Endothelial cell of umbilical vein (primary cell): ENCODE data around the gene RINT1. TPM values are rescaled to one million over a fixed set of nuclear protein-coding genes. Genes with fewer than 3 reads are reported as not detected.
"Not testable (repeated sequence)": the region's sequence is repeated elsewhere in the genome, so short reads cannot be mapped to it uniquely, and the experiment has no call there.

Experiments
- BruUV-seq: library from RNA; stranded (reverse); fragments of 400-500 nt; replicated peaks from 2 replicates; lab custom pipeline; 2021; lab: Mats Ljungman, UMichigan
- CTCF ChIA-PET: fragments of 300-600, 350-600 bp; sonication (Branson Sonifier 250); formaldehyde crosslinking; loops from one replicate; lab custom pipeline; 2021; ENCODE audit warnings: antibody characterized with exemption, inconsistent platforms; lab: Charles Lee
- POLR2A ChIA-PET: fragments of 300-600, 350-600 bp; sonication (Branson Sonifier 250); formaldehyde crosslinking; loops from one replicate; lab custom pipeline; 2021; ENCODE audit warnings: antibody characterized with exemption, inconsistent platforms; lab: Charles Lee
- DNase-seq: peaks from one replicate; pipeline ENCODE4 v3.0.0-alpha.2; 2011; ENCODE audit warnings: low read depth, low spot score
- FAIRE-seq: peaks from 2 replicates; lab custom pipeline; 2011; peaks lifted over from hg19 to GRCh38; lab: Jason Lieb, UNC
- H2AFZ ChIP-seq: 2 replicates; pipeline ENCODE4 v1.6.0; 2012; ENCODE audit warnings: low read depth, low read length, control low read depth, inconsistent platforms
- H3K27ac ChIP-seq: 2 replicates; pipeline ENCODE4 v1.5.1; 2011; ENCODE audit warnings: low read depth, mild to moderate bottlenecking, control low read depth, low read length, moderate library complexity; ENCODE audit not compliant: insufficient read depth
- H3K27me3 ChIP-seq, 2 experiments: 2 replicates each; pipeline versions ENCODE4 v1.6.0 to v1.6.1; 2011; ENCODE audit warnings: low read length in 2 of 2, mixed read lengths in 1 of 2; ENCODE audit not compliant: control insufficient read depth in 2 of 2, insufficient read depth in 2 of 2
- H3K36me3 ChIP-seq, 2 experiments: 2 replicates in 1 of 2; 3 replicates in 1 of 2; pipeline ENCODE4 v1.5.1; 2011; ENCODE audit warnings: low read length in 2 of 2, mild to moderate bottlenecking in 1 of 2, moderate library complexity in 1 of 2; ENCODE audit not compliant: control insufficient read depth in 2 of 2, insufficient read depth in 2 of 2; ENCODE audit errors: extremely low read depth in 1 of 2
- H3K4me1 ChIP-seq: 3 replicates; pipeline ENCODE4 v1.5.1; 2011; ENCODE audit warnings: mild to moderate bottlenecking, low read length; ENCODE audit not compliant: control insufficient read depth, insufficient read depth; ENCODE audit errors: extremely low read depth
- H3K4me2 ChIP-seq: 2 replicates; pipeline ENCODE4 v1.6.1; 2011; ENCODE audit warnings: low read length, control low read depth, mixed read lengths; ENCODE audit not compliant: insufficient read depth
- H3K4me3 ChIP-seq, 3 experiments: fragments of 200-600 bp in 1 of 3; sonication (generic), shearing (Covaris generic) in 1 of 3; replicated peaks in 1 of 3; 2 replicates each; pipeline ENCODE4 v1.5.1; 2011 to 2016; ENCODE audit warnings: control low read depth in 3 of 3, low read length in 3 of 3, mild to moderate bottlenecking in 2 of 3, inconsistent platforms in 1 of 3, low read depth in 1 of 3, moderate library complexity in 1 of 3; ENCODE audit not compliant: insufficient read depth in 1 of 3
- H3K79me2 ChIP-seq: 2 replicates; pipeline ENCODE4 v1.6.0; 2012; ENCODE audit warnings: low read length, inconsistent platforms; ENCODE audit not compliant: control insufficient read depth, insufficient read depth
- H3K9ac ChIP-seq: replicated peaks from 2 replicates; pipeline ENCODE3; 2011; ENCODE audit warnings: low read length, control low read depth; ENCODE audit not compliant: insufficient read depth; ENCODE audit errors: extremely low read depth
- H3K9me1 ChIP-seq: replicated peaks from 3 replicates; pipeline ENCODE4 v1.6.0; 2011; ENCODE audit warnings: mild to moderate bottlenecking, low read length; ENCODE audit not compliant: control insufficient read depth, insufficient read depth; ENCODE audit errors: extremely low read depth
- H3K9me3 ChIP-seq: replicated peaks from 2 replicates; pipeline ENCODE4 v1.5.1; 2012; ENCODE audit warnings: low read length, inconsistent platforms; ENCODE audit not compliant: control insufficient read depth, insufficient read depth
- H4K20me1 ChIP-seq: replicated peaks from 2 replicates; pipeline ENCODE3; 2011; ENCODE audit warnings: mild to moderate bottlenecking, low read length; ENCODE audit not compliant: control insufficient read depth, insufficient read depth; ENCODE audit errors: extremely low read depth
- dilution Hi-C: fragments of 300-500 bp; cut with MboI; formaldehyde crosslinking; loops from one replicate; pipeline ENCODE4 v1.15.0; 2019; ENCODE audit warnings: low sequenced_read_pairs; ENCODE audit not compliant: extremely low pct_ligation_motif_present
- intact Hi-C: fragments of 100-400 bp; cut with micrococcal nuclease; formaldehyde crosslinking; loops from one replicate; pipeline ENCODE4 v1.10.0; 2022
- polyA plus RNA-seq, 4 experiments: library from polyadenylated mRNA; depleted of rRNA in 3 of 4; stranded (reverse) in 3 of 4; unstranded in 1 of 4; fragments of >200 nt; gene quantifications; 2 replicates each; pipeline versions ENCODE4 v1.2.1 to v1.2.3, GENCODE V29; 2011 to 2012; ENCODE audit warnings: missing spikeins in 1 of 4
- total RNA-seq: library from RNA; stranded (reverse); gene quantifications from 2 replicates; pipeline ENCODE4 v1.2.3, GENCODE V29; 2021
- TF ChIP-seq, protein P1 (sequence below): IDR thresholded peaks from 2 replicates; pipeline ENCODE4 v1.6.1; 2011; ENCODE audit not compliant: insufficient read depth, insufficient read length

Gene RINT1
- total and polyA plus RNA-seq, 2 donors (not counting 3 experiments of a cell fraction or from before 2014, with no cell fraction given) = 10.8 to 23.4 TPM

DNA sequence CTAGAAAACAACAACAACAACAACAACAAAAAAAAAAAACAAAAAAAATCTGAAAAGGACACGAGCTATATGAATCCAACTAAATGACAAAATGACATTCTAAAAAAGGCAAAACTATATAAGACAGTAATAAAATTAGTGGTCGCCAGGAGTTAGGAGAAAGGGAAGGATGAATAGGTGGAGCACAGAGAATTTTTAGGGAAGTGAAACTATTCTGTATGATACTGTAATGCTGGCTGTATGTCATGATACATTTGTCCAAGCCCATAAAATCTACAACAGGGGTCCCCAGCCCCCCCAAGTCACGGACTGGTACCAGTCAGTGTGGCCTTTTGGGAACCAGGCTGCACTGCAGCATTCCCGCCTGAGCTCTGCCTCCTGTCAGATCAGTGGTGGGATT lies 7.2 kb upstream of the RINT1 start:
- CTCF ChIA-PET = no interaction called here
- Histone ChIP-seq H3K4me2 (no peak overlapping the region), H3K36me3 (no peaks in the 10 kb centered on the region), H3K9me3 (no peaks in the 10 kb centered on the region), H3K4me1 (peaks cover 7% of the 10 kb centered on the region), H3K79me2 (peaks cover 15% of the 10 kb centered on the region), H3K9ac (no peak overlapping the region), H3K27me3 (no peaks in the 10 kb centered on the region), H3K4me3 (no peak overlapping the region), H3K9me1 (no peaks in the 10 kb centered on the region), H3K27ac (no peak overlapping the region), H4K20me1 (no peaks in the 10 kb centered on the region), H2AFZ (no peak overlapping the region)
- POLR2A ChIA-PET = no interaction called here
- TF ChIP-seq, protein P1, sequence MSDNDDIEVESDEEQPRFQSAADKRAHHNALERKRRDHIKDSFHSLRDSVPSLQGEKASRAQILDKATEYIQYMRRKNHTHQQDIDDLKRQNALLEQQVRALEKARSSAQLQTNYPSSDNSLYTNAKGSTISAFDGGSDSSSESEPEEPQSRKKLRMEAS = no peak
- BruUV-seq = no TSS peak
- DNase-seq = no peak
- intact Hi-C loops = no loop called here
- no peak for FAIRE-seq
- dilution Hi-C loops = no loop called here

DNA sequence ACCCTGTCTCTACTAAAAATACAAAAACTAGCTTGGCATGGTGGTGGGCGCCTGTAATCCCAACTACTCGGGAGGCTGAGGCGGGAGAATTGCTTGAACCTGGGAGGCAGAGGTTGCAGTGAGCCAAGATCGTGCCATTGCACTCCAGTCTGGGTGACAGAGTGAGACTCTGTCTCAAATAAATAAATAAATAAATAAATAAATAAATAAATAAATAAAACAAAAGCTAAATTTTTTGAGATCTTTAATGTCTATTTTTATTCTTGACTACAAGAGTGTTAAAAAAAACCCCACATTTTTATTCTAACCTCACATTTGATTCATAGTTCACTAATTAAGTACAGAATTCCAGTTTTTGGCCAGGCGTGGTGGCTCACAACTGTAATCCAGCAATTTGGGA lies 4.3 kb upstream of the RINT1 start:
- H3K9me3 ChIP-seq, H3K4me2 ChIP-seq, H3K9ac ChIP-seq, H3K9me1 ChIP-seq, H3K27ac ChIP-seq, H3K36me3 ChIP-seq, DNase-seq, intact Hi-C loops, H2AFZ ChIP-seq, H3K4me1 ChIP-seq, H4K20me1 ChIP-seq, BruUV-seq, POLR2A ChIA-PET, H3K79me2 ChIP-seq, CTCF ChIA-PET, H3K4me3 ChIP-seq, FAIRE-seq, H3K27me3 ChIP-seq, dilution Hi-C loops: not testable (repeated sequence)
